GM19395 (cell line): Measurements from ENCODE around the gene TRIM62.

ENCODE experiments used
- ATAC-seq: cut with Tn5 transposase; IDR thresholded peaks from one replicate; pipeline ENCODE4 v1.9.1; 2021; ENCODE audit warnings: mild to moderate bottlenecking, moderate library complexity; ENCODE audit not compliant: unreplicated experiment

Gene TRIM62

DNA sequence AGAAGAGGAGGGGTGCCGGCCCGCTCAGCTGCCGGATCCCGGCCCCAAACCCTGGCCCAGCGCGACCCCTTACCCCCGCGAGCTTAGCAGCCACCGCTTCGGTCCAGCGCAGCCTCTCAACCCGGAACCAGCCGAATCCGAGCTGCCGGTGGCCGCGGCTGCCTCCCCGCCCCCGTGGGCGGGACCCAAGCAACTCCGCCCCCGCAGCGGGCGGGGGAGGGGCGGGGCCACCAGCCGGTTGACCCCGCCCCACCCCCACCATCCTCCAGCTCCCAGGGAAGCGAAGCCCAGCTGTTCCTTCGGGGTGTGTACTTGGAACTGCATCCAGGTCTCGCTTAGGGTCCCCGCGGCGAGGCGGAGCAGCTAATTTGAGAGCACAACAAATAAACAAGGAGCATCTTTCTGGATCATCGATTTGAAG is at the start of gene TRIM62:
TSS of gene TRIM62 (minus strand) at position 123 of the 421 bp plus-strand sequence. CDS start 611 bp downstream, outside the sequence.
- ATAC-seq = no peak

DNA sequence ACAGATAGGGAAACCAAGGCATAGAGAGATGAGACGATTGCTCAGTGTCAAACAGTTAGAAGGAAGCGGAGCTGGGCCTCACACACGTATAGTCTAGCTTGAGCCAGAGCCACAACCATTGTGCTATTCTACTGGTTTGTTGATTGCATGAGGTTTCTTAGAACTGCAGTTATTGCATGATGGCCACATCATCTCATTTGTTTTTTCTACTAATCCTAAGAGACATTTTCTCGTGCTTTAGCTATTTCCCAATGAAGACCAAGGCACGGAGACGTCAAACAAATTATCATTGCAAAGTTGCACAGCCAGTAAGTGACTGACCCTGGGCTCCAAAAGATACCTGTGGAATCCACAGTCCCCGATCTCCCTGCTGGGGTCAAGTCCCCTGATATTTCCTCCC is 49.3 kb upstream of the TRIM62 start:
- no peak for ATAC-seq

DNA sequence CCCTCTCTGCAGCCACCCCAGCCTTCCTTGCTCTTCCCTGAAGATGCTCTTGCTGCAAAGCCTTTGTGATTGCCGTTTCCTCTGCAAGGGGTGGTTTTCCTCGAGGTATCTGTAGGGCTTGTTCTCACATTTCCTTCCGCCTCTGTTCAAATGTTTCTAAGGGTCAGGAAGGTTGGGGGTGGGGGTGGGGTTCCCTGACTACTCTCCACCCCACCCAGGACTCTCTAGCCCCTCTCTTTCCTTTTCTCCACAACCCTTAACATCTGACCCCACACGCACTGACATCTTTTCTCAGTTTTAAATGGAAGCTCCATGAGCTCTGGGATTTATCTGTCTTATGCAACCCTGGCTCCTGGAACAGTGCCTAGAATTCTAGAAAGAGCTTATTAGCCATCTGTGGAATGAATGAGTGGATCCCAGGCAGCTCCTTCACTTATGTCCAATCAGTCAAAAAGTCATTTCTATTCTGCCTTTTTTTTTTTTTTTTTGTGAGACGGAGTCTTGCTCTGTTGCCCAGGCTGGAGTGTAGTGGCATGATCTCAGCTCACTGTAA is 47.2 kb upstream of the TRIM62 start:
- ATAC-seq = no peak

DNA sequence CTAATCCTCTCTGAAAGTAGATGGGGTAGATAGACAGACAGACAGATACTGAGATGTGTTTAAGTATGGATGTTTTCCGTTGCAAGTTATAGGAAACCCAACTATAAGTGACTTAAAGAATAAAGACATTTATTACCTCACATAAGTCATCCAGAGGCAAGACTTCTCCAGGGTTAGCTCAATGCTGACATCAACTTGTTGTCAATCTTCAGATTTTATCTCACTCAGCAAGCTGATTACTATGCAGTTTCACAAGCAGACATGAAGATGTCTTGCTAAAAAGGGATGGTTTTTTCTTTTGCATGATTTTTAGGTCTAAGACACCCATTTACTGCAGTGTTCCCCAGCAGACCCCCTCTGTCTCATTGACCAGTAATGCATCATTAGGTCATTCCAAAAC is 43.7 kb upstream of the TRIM62 start:
- no peak for ATAC-seq

DNA sequence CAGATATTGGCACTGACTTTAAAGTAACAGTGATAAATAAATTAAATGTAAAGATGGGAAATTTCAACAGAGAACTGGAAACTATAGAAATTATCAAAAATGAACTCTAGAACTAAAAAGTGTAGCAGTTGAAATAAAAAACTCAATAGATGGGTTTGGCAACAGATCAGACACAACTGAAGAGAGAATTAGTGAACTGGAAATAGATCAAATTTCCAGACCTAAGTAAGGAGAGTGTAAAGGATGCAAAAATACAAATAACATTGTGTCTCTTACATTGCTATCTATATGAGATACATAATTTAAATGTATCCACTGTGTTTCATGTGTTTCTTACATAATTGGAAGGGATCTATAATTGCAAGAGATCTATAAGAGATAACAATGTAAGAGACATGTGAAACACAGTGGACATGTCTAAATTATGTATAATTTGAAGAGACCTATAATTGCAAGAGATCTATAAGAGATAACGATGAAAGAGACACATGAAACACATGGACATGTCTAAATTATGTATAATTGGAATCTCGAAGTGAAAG is 42.4 kb upstream of the TRIM62 start:
- no peak for ATAC-seq

DNA sequence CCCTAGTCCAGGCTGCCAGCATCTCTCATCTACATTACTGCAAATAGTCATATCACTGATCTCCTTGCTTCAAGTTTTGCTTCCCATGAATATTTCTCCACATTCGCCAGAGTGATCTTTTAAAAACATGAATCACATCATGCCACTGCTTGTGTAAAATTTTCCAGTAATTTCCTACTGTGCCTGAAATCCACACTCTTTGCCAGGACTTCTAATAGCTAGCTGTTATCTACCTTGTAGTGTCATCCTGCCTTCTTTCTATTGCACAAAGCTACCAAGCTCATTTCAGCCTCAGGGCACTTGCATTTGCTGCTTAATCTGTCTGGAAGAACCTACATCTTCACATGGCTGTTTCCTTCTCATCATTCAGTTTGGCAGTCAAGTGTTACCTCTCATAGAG is 40.5 kb upstream of the TRIM62 start:
- no peak for ATAC-seq

DNA sequence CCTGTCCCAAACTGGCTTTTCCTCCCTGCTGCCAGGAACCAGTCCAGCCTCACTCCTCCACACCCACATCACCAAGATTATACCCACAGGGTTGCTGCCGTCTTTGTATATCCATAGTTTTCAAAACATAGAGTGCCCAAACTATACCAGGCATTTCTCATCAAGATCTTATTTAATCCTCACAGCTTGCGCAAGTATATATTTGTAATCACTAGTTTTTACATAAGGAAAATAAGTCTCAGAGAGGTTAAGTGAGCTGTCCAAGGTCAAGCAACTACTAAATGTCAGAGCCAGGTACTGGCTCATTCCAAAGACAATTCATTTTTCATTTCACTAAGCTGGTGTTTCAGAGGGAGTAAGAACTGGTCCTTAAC is 39.5 kb upstream of the TRIM62 start:
- ATAC-seq = no peak

DNA sequence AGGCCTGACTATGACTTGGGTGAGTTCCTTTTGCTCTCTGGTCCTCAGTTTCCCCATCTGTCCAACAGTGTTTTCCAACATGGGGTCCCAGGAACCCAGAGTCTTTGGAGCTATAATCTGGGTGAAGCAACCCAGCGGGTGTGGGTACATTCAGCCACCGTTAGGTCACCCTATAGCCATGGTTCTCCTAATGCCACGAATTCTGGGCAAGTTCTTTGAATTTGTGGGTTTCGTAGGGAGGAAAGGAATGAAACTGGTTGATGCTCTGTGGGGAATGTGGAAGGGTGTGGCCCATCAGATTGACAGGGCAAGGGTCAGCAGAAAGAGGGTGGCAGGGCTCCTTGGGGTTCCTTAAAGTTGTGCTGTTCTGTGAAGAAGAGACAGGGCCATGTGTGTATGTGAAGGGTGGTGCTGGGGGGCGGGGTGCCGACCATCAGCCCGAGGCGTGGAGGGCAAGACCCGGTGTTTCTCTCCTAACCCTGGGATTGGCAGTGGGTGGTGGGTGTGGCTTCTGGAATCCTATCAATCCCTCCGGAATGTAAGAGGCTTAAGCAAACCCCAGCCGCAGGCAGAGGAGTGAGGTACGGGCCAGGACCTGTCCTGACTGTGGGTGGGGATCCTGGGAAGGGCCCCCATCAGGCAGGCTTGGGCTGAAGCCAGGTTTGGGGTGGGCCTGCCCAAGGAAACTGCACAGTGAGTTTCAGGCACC is 39.0 kb upstream of the TRIM62 start:
- ATAC-seq = no peak

DNA sequence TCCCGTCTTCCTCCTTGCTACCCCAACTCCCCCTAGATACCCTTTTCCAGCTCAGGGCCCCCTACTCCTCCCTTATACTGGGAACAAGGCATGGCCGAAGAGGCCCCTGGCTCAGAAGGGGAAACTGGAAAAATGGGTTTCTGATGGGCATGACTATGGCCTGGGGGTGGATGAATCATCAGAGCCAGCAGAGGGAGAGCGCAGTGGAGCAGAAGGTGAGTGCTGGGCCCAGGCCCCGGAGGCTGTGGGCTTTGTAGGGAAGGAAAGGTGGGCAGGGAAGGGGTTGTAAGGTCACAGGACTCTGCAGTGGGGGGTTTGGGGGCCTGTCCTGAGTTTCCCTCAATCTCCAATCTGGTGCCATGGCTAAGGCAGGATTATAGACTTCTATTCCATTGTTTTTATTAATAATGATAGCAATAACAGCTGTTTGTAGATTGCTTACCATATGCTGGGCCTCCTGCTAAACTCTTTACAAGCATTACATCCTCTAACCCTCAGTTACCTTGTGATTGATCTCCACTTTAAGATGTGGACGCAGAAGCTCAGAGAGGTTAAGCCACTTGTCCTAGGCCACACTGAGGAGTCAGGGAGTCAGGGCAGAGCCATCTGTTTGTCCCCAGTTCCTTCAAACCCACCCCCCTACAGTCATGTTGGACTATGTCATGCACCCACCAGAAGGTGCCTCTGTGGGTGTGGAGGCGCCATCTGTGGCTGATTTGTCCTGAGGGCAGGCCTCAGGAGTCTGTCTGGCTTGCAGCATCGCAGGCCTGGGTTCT is 38.2 kb upstream of the TRIM62 start:
- ATAC-seq = no peak

DNA sequence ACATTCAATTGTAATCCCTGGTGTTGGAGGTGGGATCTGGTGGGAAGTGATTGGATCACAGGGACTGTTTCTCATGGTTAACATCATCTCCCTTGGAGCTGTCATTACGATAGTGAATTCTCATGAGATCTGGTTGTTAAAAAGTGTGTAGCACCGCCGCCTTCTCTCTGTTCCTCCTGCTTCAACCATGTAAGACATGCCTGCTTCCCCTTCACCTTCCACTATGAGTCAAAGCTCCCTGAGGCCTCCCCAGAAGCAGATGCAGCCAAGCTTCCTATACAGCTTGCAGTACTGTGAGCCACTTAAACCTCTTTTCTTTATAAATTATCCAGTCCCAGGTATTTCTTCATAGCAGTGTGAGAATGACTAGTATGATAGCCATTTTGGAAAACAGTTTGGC is 30.1 kb upstream of the TRIM62 start:
- no peak for ATAC-seq

DNA sequence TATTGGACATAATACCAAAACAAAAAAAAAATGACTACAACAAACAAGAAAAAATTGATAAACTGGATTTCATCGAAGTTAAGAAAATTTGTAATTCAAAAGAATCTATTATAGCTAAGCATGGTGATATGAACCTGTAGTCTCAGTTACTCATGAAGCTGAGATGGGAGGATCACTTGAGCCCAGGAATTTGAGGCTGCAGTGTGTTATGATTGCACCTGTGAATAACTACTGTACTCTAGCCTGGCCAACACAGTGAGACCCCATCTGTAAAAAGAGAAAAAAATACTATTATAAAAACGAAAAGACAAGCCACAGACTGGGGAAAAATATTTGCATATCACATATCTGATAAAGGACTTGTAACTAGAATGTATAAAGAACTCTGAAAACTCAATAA is 24.5 kb upstream of the TRIM62 start:
- ATAC-seq = no peak

DNA sequence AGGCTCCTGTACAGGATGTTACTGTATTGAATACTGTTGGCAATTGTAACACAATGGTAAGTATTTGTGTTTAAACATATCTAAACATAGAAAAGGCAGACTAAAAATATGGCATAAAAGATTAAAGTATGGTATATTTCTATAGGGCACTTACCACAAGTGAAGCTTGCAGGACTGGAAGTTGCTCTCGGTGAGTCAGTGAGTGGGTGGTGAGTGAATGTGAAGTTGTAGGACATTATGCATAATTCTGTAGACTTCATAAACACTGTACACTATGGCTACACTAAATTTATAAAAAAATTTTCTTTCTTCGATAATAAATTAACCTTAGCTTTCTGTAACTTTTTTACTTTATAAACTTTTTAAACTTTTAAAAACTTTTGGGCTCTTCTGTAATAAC is 13.7 kb upstream of the TRIM62 start:
- no peak for ATAC-seq

DNA sequence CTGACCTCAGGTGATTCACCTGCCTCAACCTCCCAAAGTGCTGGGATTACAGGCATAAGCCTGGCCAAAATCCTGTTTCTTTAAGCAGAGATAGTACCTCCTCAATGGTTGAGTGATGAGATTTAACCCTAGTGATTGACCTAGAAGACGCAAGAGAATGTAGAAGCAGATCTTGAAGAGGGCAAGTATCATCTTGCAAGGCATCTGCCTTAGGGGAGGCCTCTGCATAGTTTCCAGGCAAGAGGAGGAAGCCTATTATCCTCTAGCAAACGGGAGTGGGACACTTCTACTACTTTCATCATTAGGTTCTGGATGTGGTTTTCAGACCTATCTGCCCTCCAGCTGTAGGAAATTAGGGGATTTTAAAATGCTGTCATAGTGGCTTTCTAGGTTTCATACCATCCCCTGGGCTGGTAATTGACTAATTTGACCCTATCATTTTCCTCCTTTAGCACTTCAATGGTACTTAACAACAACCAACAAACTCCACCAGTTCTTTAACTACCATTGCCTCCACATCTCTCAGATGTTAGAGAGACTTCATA is 10.0 kb upstream of the TRIM62 start:
- no peak for ATAC-seq

DNA sequence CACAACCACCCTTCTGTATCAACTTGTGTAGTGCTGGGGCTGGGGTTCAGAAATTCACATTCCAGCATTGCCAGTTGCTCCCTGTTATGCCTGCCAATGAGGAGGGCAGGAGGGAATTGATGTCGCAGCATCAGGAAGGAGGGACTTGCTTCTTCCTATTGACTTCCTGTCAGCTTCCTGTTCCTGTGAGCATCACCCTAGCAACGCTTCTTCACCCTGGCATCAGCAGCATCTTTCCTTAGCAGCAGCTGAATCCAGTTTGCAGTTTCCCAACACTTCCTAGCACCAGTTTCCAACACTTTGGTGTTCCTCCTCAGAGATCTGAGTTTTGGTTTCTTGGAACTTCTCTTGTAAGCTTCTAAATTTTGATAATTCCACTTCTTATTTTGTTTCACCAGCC is 8.9 kb upstream of the TRIM62 start:
- ATAC-seq = no peak

DNA sequence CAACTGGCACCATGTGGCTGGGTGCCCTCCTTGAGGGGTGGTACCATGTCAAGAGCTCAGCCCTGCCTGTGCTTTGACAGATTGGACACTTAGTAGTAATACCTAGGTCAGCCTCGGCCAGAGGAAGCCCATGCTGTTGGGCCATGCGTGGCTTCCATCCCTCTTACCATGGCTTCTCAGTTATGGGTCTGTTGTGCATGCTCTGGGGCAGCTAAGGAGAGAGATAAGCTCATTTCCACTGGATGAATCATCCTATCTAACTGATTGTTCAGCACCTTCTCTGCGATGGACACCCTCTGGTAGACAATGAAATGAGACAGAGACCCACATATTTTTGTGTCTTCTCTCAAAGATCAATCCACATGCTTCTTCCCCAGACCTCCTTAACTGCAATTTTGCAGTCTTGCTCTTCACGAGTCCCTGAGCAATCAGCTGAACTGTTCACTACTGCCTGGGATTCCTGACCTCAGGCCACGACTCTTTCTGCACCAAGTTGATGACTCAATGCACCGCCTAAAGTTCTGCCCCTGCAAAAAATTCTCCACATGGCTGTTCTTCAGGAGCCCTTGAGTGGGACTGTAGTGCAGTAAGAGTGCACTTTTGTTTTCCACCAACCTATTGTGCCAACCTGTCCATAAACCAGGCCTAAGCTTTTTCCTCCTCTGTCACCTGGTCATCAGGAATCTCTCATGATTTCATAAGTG is 6.9 kb upstream of the TRIM62 start:
- no peak for ATAC-seq

DNA sequence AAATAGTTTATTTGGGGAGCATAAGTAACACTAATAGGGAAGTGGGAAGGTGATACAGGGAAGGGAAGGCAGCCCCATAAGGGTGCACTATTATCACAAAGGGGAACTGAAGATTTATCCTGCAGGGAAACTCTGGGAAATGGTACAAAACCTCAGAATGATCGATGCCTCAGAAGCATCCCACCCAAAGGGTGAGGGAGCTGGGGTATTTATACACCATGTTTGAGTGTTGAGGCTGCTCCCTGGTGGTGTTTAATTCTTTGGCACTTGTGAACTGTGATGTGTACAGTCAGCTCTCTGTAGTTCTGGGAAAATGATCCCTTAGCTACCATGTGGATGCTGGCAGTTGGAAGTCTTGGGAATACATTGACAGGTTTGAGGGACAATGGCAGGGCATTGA is 5.1 kb upstream of the TRIM62 start:
- no peak for ATAC-seq

DNA sequence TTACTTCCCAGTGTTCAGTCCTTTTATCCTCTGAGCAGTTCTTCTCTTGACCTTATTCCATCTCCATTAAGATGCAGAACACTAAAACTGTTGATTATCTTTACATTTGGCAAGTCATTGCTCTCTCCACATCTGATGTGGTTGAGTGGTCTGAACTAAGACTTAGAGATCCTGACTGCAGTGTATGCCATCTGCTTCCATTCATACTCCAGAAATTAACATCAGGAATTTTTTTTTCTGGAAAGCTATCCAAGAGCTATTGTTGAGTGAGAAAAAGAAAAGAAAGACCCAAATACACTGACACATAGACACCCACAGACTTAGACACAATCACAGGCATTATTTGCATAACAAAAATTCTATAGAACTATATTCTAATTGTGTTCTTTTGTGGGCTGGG is 3.7 kb upstream of the TRIM62 start:
- ATAC-seq = no peak

DNA sequence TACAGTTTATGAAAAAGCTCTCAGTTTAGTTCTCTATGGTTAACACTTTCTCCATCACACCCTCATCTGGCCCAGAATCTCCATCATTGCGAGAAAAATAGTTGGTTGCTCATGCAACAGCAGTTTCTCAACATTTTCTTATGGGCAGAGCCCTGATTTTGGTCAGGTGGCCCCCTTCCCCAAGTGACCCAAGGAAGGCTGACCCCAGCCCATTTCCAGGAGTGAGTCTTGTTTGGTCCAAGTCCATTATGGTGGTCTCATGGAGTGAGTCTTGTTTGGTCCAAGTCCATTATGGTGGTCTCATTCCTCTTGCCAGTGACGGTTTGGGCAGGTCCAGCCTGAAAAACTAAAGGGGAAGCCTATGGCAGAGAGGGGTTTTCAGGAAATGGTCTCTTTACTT is 1.5 kb upstream of the TRIM62 start:
- ATAC-seq = no peak

DNA sequence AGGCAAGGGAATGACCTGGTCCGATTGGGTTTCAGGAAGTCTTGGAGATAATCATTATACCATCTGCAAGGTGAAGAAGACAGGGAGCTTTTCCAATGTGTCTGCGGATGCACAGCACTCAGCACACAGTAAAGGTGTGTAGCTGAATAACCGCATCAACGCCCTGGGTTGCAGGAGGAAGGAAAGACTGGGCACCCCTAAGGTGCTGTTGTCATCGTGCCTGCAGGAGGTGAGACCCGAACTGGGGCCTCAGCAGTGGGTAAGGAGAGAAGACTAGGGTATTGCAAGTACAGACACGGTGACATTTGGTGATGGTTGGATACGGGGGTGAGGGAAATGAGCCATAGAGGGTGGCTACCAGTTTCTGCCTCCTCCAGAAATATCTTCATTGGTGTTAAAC is 1.1 kb upstream of the TRIM62 start:
- no peak for ATAC-seq

DNA sequence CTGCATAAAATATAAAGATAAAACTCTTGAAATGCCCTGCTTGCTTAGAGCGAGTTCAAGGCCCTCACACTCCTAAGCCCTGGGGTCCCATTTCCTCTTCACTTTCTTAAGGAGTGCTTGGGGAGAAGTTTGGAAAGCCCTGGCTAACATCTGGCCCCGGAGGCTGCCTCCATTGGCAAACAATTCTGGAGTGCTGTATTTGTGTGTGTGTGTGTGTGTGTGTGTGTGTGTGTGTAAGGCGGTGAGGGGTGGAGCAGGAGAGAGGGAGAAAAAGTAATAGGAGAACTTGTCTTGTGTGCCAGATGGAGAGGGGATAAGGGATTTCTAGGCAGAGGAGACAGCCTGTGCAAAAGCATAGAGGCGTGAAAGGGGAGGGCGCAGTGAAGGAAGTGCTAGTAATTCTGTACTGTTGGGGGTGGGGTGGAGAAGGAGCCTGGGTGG is 578 bp upstream of the TRIM62 start:
- ATAC-seq = no peak
